ENCODE results near the gene MTERF2. TPM values are rescaled to one million over a fixed set of nuclear protein-coding genes. Genes with fewer than 3 reads are reported as not detected.

Gene MTERF2
- total and polyA plus RNA-seq, 2 donors (not counting 3 experiments of a cell fraction or from before 2014, with no cell fraction given): 3.4 to 9.6 TPM

DNA sequence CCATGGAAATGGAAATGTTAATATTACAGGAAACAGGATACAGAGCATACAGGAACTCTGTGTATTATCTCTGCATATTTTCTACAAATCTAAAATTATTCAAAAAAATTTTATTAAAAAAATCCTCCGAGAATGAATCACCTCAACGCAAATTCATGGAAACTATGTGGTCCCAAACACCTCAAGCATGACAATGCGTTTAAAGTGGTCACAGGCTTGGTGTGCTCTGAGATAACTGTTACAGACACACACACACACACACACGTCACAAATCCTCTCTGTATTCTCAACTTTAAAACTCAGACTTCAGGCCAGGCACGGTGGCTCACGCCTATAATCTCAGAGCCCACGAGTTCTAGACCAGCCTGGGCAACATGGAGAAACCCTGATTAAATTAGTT lies 45.3 kb upstream of the MTERF2 start:
- intact Hi-C loops (cut with micrococcal nuclease): no loop called here
- no peaks in the 10 kb centered on the region for H3K36me3 ChIP-seq (ENCODE audit: control insufficient read depth in 2 of 2, extremely low read depth in 1 of 2, insufficient read depth in 2 of 2, low read length in 2 of 2)
- DNase-seq (ENCODE audit: low read depth, low spot score): no peak
- no peak overlapping the region for H3K9ac ChIP-seq (replicated peaks; ENCODE audit: extremely low read depth, insufficient read depth, low read length)
- TF ChIP-seq FOS (IDR thresholded peaks at IDR 0.05; ENCODE audit: borderline replicate concordance, insufficient read depth, low read length): no peak
- TF ChIP-seq, protein P1, sequence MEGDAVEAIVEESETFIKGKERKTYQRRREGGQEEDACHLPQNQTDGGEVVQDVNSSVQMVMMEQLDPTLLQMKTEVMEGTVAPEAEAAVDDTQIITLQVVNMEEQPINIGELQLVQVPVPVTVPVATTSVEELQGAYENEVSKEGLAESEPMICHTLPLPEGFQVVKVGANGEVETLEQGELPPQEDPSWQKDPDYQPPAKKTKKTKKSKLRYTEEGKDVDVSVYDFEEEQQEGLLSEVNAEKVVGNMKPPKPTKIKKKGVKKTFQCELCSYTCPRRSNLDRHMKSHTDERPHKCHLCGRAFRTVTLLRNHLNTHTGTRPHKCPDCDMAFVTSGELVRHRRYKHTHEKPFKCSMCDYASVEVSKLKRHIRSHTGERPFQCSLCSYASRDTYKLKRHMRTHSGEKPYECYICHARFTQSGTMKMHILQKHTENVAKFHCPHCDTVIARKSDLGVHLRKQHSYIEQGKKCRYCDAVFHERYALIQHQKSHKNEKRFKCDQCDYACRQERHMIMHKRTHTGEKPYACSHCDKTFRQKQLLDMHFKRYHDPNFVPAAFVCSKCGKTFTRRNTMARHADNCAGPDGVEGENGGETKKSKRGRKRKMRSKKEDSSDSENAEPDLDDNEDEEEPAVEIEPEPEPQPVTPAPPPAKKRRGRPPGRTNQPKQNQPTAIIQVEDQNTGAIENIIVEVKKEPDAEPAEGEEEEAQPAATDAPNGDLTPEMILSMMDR (IDR thresholded peaks at IDR 0.05; ENCODE audit: extremely low read depth in 1 of 2, insufficient read depth in 1 of 2, low read depth in 1 of 2, low read length in 2 of 2): no peak
- TF ChIP-seq POLR2A (IDR thresholded peaks at IDR 0.05; ENCODE audit: low read depth, low read length): no peak
- TF ChIP-seq MYC (IDR thresholded peaks at IDR 0.05; ENCODE audit: low read depth, low read length): no peak
- no peak for TF ChIP-seq POLR2AphosphoS5 (IDR thresholded peaks at IDR 0.05; ENCODE audit: insufficient read depth, low read depth, low read length)
- TF ChIP-seq JUN (IDR thresholded peaks at IDR 0.05; ENCODE audit: borderline replicate concordance, insufficient read depth, insufficient read length, low read depth): no peak
- no peak for TF ChIP-seq GATA2 (IDR thresholded peaks at IDR 0.05; ENCODE audit: insufficient read depth, insufficient read length, low read depth, low read length)
- no peak for TF ChIP-seq EZH2 (IDR thresholded peaks at IDR 0.05; ENCODE audit: borderline replicate concordance, low read depth, low read length, severe bottlenecking)
- TF ChIP-seq, protein P2, sequence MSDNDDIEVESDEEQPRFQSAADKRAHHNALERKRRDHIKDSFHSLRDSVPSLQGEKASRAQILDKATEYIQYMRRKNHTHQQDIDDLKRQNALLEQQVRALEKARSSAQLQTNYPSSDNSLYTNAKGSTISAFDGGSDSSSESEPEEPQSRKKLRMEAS (IDR thresholded peaks at IDR 0.05; ENCODE audit: insufficient read depth, insufficient read length): no peak
- H3K9me3 ChIP-seq (replicated peaks; ENCODE audit: control insufficient read depth, insufficient read depth, low read length): no peaks in the 10 kb centered on the region
- peaks cover 9% of the 10 kb centered on the region for H3K79me2 ChIP-seq (ENCODE audit: control insufficient read depth, insufficient read depth, low read length)
- H3K4me1 ChIP-seq (ENCODE audit: control insufficient read depth, extremely low read depth, insufficient read depth, low read length): peaks cover 10% of the 10 kb centered on the region
- BruUV-seq (replicated peaks): no TSS peak
- H3K27ac ChIP-seq (ENCODE audit: insufficient read depth, low read depth, low read length): no peak overlapping the region
- FAIRE-seq: no peak
- no peak overlapping the region for H3K4me3 ChIP-seq (replicated peaks in 1 of 3; ENCODE audit: insufficient read depth in 1 of 3, low read depth in 1 of 3, low read length in 3 of 3)
- no peaks in the 10 kb centered on the region for H4K20me1 ChIP-seq (replicated peaks; ENCODE audit: control insufficient read depth, extremely low read depth, insufficient read depth, low read length)
- dilution Hi-C loops (cut with MboI; ENCODE audit: extremely low pct_ligation_motif_present, low sequenced_read_pairs): no loop called here
- no peaks in the 10 kb centered on the region for H3K27me3 ChIP-seq (ENCODE audit: control insufficient read depth in 2 of 2, insufficient read depth in 2 of 2, low read length in 2 of 2)
- H3K9me1 ChIP-seq (replicated peaks; ENCODE audit: control insufficient read depth, extremely low read depth, insufficient read depth, low read length): no peaks in the 10 kb centered on the region
- ChIA-PET CTCF (no interaction called here), POLR2A (no interaction called here)
- no peak overlapping the region for H3K4me2 ChIP-seq (ENCODE audit: insufficient read depth, low read length)
- no peak overlapping the region for H2AFZ ChIP-seq (ENCODE audit: low read depth, low read length)
